ENCODE results near the gene MT1F.

DNA sequence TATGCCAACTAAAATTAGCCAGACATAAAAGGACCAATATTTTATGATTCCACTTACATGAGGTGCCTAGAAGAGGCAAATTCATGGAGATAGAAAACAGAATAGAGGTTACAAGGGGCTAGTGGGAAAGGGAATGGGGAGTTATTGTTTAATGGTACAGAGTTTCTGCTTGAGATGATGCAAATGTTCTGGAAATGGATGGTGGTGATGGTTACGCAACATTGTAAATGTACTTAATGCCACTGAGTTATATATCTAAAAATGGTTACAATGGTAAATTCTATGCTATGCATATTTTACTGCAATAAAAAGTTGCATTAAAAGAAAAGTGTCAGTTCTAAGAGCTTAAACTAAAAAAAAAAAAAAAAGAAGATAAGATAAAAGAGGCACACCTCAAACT is 42.4 kb downstream of the MT1F start:
- TF ChIP-seq POLR2A (IDR thresholded peaks at IDR 0.05) = no peak
- TF ChIP-seq, protein P1, sequence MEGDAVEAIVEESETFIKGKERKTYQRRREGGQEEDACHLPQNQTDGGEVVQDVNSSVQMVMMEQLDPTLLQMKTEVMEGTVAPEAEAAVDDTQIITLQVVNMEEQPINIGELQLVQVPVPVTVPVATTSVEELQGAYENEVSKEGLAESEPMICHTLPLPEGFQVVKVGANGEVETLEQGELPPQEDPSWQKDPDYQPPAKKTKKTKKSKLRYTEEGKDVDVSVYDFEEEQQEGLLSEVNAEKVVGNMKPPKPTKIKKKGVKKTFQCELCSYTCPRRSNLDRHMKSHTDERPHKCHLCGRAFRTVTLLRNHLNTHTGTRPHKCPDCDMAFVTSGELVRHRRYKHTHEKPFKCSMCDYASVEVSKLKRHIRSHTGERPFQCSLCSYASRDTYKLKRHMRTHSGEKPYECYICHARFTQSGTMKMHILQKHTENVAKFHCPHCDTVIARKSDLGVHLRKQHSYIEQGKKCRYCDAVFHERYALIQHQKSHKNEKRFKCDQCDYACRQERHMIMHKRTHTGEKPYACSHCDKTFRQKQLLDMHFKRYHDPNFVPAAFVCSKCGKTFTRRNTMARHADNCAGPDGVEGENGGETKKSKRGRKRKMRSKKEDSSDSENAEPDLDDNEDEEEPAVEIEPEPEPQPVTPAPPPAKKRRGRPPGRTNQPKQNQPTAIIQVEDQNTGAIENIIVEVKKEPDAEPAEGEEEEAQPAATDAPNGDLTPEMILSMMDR (IDR thresholded peaks at IDR 0.05) = no peak

Measured in suprapubic skin (tissue), 3 donors.